K562 (cell line): Measurements from ENCODE around the gene IL12B. TPM values are rescaled to one million over a fixed set of nuclear protein-coding genes. Genes with fewer than 3 reads are reported as not detected.

ENCODE experiments used
- ETV6 ChIP-seq, 3 experiments: fragments of 150-350 bp in 1 of 3; sonication (generic) in 1 of 3; formaldehyde crosslinking in 1 of 3; IDR thresholded peaks; 2 replicates each; pipeline versions ENCODE4 v1.6.1 to v1.8.0; 2014 to 2022; ENCODE audit warnings: borderline replicate concordance in 2 of 3, low read depth in 2 of 3, antibody characterized with exemption in 1 of 3, low read length in 1 of 3, mild to moderate bottlenecking in 1 of 3, missing genetic modification reagents in 1 of 3
- FOXP4 ChIP-seq: sonication (generic); formaldehyde crosslinking; IDR thresholded peaks from 2 replicates; pipeline ENCODE4 v1.8.0; 2022; ENCODE audit warnings: mild to moderate bottlenecking, missing genetic modification reagents, borderline replicate concordance
- HNRNPLL ChIP-seq: fragments of 200-400 bp; formaldehyde crosslinking; IDR thresholded peaks from 2 replicates; pipeline ENCODE4 v1.6.1; 2017; ENCODE audit warnings: low read length, low read depth, mild to moderate bottlenecking; ENCODE audit not compliant: poor library complexity, severe bottlenecking
- ILK ChIP-seq: fragments of 450-650 bp; IDR thresholded peaks from 2 replicates; pipeline ENCODE4 v1.6.1; 2016; ENCODE audit warnings: missing genetic modification characterization, low read depth, mild to moderate bottlenecking, missing compliant biosample characterization, moderate library complexity, borderline replicate concordance
- MAZ ChIP-seq, 2 experiments: fragments of 450-650 bp in 1 of 2; sonication (generic) in 1 of 2; formaldehyde crosslinking; IDR thresholded peaks in 1 of 2; conservative IDR thresholded peaks in 1 of 2; 2 replicates each; pipeline versions ENCODE4 v1.4.0 to v1.5.0; 2020; ENCODE audit warnings: mild to moderate bottlenecking in 1 of 2, missing genetic modification reagents in 1 of 2
- POLR2H ChIP-seq: IDR thresholded peaks from 2 replicates; pipeline ENCODE4 v1.6.1; 2016; ENCODE audit warnings: missing genetic modification characterization, low read depth, mild to moderate bottlenecking, control low read depth, missing compliant biosample characterization, moderate library complexity
- RBM17 ChIP-seq: fragments of 200-400 bp; formaldehyde crosslinking; IDR thresholded peaks from 2 replicates; pipeline ENCODE4 v1.6.1; 2017; ENCODE audit warnings: low read depth, mild to moderate bottlenecking, low read length, borderline replicate concordance
- SAP30 ChIP-seq: fragments of 200-600 bp; sonication (generic); IDR thresholded peaks from 2 replicates; pipeline ENCODE4 v1.6.1; 2012; ENCODE audit warnings: borderline replicate concordance, low read depth, mild to moderate bottlenecking, moderate library complexity, low read length, control low read depth, inconsistent platforms; ENCODE audit not compliant: insufficient read depth, poor library complexity, severe bottlenecking
- ZNF143 ChIP-seq: sonication (generic); formaldehyde crosslinking; IDR thresholded peaks from 2 replicates; pipeline ENCODE4 v1.9.0; 2022; ENCODE audit warnings: mild to moderate bottlenecking, missing genetic modification reagents
- ZNF277 ChIP-seq: fragments of 250-450 bp; sonication (Bioruptor Pico); IDR thresholded peaks from 2 replicates; pipeline ENCODE4 v1.8.0; 2022; ENCODE audit warnings: inconsistent platforms, mild to moderate bottlenecking, moderate library complexity, borderline replicate concordance
- polyA plus RNA-seq, 8 experiments: library from polyadenylated mRNA; depleted of rRNA in 4 of 8; stranded (reverse) in 5 of 8; unstranded in 3 of 8; fragments of >200 nt; fragmentation: Nextera tagmentation in 2 of 8; fragmentation: Illumina TruSeq in 1 of 8; extraction: Ambion mirVana in 2 of 8; extraction: Trizol in 1 of 8; gene quantifications; 2 replicates each; pipeline versions ENCODE4 v1.2.1 to v1.2.3, GENCODE V29; 2011 to 2014; ENCODE audit warnings: inconsistent platforms in 1 of 8, missing spikeins in 1 of 8
- total RNA-seq, 7 experiments: library from RNA; depleted of rRNA in 6 of 7; stranded (reverse); fragments of >200 nt in 6 of 7; fragmentation: Illumina TruSeq in 2 of 7; extraction: Trizol in 2 of 7; gene quantifications; 2 replicates each; pipeline versions ENCODE4 v1.2.1 to v1.2.3, GENCODE V29; 2011 to 2021; ENCODE audit warnings: low replicate concordance in 1 of 7
- TF ChIP-seq, protein P1 (sequence below), 2 experiments: fragments of 450-650 bp; IDR thresholded peaks; 2 replicates each; pipeline ENCODE4 v1.6.1; 2016; ENCODE audit warnings: mild to moderate bottlenecking in 2 of 2, borderline replicate concordance in 1 of 2, low read depth in 1 of 2, moderate library complexity in 1 of 2

Gene IL12B
- total and polyA plus RNA-seq, 9 of the 15 experiments (the other 6 are each of a cell fraction or from before 2014, with no cell fraction given) = not detected

DNA sequence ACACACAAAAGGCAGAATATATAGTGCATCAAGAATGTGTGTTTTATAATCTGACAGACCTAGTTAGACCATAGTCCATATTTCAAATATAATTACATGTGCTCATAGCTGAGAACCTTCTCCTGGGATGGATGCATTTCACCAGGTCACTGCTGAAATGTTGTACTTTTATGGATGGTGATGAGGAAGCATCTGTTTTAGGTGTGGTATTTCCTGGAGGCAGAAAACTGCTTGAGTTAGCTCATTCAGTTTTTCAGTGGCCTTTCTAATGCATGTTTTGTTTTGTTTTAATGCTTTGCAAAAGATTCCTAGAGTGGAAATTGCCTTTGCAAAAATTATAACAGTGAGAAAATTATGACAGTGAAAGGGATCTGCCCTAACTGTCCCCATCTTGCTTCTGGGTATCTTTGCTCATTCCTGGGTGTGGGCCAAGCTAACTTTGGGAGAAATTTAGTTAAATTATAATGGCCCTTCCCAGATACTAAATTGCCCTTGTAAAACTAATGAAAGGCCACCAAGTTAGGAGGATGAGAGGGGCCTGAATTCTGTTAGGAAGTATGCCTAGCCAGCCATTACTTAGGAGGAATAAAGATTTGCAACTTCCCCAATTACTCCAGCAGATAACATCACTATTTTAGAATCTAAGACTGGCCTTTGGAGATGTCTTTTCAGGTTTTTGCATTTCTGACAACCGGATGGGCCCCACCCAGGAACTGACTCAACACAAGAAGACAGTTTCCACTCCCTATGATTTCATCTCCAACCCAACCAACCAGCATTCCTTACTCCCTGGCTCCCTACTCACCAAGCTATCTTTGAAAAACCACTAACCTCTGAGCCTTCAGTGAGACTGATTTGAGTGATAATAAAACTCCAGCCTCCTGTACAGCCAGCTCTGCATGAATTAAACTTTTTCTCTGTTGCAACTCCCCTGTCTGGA is 7.0 kb upstream of the IL12B start (continued):
- TF ChIP-seq ZNF277 (no peak), ZNF143 (CRISPR knock-in tag) (no peak), SAP30 (no peak), MAZ (CRISPR knock-in tag; conservative IDR thresholded peaks at IDR 0.05 in 1 of 2, IDR thresholded peaks at IDR 0.05 in 1 of 2) (0 out of 4 replicates have a peak, but pooled peaks of 1 of the 2 experiments have one; percentile 21), FOXP4 (CRISPR knock-in tag) (no peak), ILK (no peak), HNRNPLL (no peak), ETV6 (IDR thresholded peaks at IDR 0.05; ENCODE audit: borderline replicate concordance in 1 of 2, low read depth in 2 of 2, low read length in 1 of 2) (no peak), ETV6 (CRISPR knock-in tag; IDR thresholded peaks at IDR 0.05; ENCODE audit: borderline replicate concordance) (no peak), RBM17 (no peak), POLR2H (tag) (no peak)
- TF ChIP-seq, protein P1, sequence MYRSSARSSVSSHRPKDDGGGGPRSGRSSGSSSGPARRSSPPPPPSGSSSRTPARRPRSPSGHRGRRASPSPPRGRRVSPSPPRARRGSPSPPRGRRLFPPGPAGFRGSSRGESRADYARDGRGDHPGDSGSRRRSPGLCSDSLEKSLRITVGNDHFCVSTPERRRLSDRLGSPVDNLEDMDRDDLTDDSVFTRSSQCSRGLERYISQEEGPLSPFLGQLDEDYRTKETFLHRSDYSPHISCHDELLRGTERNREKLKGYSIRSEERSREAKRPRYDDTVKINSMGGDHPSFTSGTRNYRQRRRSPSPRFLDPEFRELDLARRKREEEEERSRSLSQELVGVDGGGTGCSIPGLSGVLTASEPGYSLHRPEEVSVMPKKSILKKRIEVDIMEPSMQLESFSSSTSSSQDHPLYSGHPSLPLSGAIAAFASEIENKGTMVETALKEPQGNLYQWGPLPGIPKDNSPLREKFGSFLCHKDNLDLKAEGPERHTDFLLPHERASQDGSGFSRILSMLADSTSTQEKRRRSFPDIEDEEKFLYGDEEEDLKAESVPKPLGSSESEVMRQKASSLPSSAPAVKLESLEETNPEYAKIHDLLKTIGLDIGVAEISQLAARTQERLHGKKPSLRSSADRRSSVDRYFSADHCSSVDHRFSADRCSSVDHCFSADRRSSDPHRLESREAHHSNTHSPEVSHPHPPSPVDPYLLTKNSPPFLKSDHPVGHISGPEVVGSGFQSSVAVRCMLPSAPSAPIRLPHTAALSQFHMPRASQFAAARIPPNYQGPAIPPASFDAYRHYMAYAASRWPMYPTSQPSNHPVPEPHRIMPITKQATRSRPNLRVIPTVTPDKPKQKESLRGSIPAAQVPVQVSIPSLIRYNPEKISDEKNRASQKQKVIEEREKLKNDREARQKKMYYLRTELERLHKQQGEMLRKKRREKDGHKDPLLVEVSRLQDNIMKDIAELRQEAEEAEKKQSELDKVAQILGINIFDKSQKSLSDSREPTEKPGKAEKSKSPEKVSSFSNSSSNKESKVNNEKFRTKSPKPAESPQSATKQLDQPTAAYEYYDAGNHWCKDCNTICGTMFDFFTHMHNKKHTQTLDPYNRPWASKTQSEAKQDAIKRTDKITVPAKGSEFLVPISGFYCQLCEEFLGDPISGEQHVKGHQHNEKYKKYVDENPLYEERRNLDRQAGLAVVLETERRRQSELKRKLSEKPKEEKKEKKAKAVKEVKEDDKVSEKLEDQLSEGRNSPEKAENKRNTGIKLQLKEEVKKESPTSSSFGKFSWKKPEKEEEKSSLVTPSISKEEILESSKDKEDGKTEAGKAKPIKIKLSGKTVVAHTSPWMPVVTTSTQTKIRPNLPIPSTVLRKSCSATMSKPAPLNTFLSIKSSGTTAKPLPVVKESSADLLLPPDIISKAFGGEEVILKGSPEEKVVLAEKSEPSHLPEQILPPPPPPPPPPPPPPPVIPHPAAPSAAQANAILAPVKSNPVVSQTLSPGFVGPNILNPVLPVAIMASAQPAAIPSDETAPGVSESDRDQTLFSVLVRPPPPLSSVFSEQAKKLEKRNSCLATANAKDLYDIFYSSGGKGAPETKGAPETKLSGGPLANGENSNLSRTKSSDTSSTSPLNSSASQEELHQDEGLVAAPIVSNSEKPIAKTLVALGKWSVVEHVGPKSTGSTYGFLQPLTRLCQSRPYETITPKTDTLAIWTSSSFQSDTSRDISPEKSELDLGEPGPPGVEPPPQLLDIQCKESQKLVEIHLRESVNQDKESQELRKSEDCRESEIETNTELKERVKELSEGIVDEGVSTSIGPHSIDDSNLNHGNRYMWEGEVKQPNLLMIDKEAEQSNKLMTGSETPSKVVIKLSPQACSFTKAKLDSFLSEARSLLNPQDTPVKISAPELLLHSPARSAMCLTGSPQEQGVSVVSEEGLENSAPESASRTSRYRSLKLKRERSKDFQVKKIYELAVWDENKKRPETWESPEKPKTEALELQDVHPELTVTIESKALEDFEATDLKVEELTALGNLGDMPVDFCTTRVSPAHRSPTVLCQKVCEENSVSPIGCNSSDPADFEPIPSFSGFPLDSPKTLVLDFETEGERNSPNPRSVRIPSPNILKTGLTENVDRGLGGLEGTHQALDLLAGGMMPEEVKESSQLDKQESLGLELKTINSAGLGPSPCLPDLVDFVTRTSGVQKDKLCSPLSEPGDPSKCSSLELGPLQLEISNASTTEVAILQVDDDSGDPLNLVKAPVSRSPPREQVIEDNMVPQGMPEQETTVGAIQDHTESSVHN (IDR thresholded peaks at IDR 0.05; ENCODE audit: borderline replicate concordance in 1 of 2, low read depth in 1 of 2) = no peak
